ENCODE data around the gene DUSP6.
A peak's percentile ranks its signal among the peaks of the same experiment; 100 is the strongest.

The DUSP6 gene, protein sequence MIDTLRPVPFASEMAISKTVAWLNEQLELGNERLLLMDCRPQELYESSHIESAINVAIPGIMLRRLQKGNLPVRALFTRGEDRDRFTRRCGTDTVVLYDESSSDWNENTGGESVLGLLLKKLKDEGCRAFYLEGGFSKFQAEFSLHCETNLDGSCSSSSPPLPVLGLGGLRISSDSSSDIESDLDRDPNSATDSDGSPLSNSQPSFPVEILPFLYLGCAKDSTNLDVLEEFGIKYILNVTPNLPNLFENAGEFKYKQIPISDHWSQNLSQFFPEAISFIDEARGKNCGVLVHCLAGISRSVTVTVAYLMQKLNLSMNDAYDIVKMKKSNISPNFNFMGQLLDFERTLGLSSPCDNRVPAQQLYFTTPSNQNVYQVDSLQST

DNA sequence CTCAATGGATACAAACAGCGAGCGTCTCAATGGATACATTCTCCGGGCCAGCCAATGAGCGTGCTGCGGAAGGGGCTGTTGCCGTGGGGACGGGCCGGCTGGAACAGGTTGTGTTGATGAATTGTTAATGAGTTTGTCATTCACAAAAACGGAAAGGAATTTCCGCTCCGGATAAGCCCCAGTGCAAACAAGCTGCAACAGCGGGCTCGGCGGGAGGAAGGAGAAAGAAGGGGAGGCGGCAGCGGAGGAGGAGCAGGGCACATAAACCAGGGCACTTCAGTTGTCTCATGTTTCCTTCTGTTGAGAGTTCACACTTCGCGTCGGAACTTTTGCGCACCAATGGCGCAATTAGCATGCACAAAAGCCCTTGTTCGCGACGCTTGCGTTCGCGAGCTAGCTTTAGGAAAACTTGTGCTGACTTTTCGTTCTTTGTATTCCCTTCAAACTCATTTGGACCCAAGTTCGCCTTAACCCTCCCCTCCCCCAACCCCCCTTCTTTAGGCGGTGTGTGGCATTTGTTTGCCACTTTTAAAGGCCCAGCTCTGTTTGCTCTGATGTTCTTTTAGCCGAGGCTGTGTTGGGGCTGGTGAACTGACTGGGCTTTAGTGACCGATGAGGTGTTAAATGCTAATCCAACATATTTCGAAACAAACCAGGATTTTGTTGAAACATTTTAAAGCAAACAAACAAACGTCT lies at the start of gene DUSP6:
Gene DUSP6, minus strand, starts transcription at position 10 of the 696 bp plus-strand sequence. CDS start 462 bp downstream, outside the sequence.
- peak; percentile 96 for DNase-seq (ENCODE audit: low spot score)

DNA sequence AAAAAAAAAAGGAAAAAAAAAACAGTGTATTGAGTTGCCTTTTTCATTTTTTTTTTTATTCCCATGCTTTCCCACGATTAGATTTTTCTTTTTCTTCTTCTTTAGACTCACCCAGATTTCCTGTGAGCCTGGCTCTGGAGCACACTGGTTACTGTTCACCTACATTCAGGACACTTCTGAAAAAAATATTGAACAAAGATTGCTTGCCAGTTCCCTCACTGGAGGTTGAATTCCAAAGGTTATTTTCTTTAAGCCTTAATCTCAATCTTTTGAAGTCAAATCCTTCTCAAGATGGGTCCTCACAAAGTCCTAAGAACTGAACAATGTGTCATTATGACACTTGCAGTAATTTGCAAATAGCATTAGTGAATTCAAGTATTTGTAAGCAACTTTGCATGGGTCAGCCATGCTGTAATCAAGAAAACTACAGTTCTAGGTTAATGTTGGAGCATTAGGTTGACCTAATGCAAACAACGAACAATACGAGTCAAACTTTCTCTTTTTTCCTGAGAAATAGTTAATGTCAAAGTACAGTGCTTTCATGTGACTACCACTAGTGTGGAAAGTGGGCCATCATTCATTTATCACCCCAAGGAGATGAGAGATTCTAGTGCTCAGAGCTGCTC lies 49.2 kb upstream of the DUSP6 start:
- no peak for DNase-seq (ENCODE audit: low spot score)

DNA sequence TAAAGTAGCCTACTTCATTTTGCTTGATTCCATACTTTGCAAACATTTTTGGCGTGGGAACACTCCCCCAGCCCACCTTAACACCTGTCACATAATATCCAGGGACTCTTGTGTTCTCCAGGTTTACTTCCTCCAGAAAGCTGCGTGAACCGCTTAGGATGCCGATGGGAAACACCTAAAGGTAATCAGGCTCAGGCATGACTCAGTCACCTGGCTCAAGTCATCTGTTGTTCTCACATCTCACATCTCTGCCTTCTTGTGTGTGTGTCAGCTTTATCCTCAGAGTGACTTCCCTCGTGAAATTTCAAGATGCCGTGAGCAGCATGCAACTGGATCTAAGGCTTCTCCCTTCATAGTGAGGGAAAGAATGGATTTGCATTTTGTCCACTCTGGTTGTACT lies 48.1 kb upstream of the DUSP6 start:
- DNase-seq (ENCODE audit: low spot score), result no peak

DNA sequence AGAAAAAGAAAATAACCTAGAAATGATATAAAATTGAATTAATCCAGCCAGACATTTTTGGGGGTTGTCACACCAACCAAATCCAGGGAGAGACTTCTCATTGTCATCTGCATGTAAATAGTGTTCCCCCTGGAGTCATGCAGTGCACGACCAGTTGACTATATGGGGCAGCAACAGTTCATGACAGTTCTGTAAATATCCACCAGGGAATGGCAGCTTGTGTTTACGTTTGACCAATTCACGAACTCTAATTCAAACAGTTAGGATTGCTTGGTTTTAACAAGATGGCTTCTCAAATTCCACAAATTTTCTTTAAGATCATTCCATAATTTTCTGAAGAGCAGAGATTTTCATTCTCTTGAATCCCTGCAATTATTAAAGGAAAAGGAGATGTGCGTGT lies 43.4 kb upstream of the DUSP6 start:
- DNase-seq (ENCODE audit: low spot score), result no peak

DNA sequence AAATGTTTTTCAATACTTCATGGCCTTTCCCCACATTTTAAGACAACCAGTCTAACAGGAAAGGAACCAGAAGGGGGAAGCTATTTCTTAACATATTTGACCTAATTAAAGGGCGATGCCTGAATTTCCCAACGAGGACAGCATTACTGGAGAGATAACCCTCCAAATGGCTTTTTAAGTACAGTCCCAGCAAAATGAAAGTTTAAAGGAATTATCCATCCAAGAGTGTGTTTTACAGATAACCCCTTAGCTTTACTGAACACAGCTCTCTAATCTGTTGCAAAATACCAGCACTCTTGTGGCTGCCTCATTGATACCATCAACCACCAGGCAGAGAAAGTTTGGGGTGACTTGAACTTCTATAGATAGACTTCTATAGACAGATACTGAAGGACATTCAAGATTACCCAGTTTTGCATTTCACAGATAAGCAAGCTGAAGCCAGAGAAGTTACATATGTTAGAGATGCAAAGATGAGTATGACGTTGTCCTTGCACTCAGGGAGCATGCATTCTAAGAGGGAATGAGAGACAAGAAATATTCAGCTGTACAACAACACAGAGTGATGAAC lies 41.3 kb upstream of the DUSP6 start:
- no peak for DNase-seq (ENCODE audit: low spot score)

DNA sequence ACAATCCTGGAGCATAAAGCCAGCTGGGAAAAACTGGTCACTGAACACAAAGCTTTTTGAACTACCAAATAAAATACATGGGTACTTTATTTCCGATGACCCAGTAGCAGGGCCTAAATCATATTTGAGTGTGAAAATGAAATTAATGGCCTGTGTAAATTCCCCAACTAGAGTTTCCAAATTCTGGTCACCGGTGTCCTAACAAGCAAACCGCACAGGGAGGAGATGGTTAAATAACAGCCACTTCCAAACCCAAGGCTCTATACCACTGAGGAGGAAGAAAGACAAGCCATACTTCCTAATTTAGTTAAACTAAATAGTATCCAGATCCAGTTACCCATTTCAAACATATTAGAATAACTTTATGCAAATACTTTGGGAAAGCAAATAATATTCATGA lies 40.1 kb upstream of the DUSP6 start:
- DNase-seq (ENCODE audit: low spot score), result no peak

DNA sequence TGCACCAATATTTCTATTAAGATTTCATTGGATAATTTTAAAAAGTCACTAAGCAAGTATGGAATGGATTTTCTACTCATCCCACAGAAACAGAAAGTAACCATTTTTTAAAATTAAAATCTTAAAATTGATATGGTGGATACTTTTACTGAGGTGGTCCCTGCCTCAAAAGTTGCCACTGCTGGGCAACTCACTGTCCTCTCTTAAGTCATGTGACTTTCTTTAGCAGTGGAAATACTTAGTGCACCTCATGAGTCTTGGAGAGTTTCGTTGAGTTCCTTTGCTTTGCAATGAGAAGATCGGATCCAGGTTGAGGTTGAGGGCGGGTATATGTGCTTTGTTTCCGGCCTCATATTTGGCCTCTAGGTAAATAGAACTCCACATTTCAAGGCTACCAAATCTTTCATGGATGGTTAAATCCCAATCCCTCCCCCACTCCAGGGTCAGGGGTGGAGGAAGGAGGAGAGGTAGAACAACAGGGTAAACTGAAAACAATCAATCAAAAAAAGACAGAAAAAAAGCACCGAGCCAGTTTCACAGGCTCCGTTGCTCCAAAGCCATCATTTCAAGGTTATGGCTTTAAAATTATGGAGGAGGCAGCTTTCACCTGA lies 39.5 kb upstream of the DUSP6 start:
- DNase-seq (ENCODE audit: low spot score), result no peak

DNA sequence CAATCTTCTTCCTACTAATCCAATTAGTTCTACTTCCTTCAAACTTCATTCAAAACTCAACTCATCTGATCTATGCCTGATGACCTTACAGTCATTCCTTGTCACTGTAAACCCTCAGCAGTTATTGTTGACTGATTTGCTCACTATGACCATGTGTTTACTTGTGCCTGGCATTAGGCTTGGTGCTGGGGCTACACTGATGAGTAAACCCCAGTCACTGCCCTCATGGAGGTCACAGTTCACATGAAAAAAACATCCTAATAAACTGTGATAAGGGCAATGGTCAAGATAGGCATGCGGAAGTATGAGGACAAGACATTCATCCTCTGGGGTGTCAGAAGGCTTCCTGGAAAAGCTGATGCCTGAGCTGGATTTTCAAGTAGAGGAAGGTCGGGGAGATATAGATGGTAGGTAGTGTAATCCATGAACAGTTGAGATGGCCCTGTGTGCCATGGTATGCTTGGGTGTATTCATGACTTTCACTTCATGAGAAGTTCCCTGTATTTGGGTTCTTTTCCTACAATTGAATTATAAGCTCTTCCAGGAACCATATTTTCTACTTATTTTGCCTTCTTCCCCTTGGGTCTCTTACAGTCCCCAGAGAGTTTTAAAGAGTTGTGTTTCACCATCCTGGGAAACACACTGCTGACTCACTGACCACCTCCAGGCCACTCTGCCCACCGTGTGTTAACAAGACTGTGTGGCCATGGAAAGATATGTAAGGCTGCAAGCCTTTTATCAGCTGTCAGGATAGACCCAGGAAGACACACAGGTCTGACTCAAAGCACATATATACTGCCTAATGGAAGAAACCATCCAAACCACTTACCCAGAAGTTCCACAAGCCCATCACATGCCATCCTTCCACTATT lies 38.7 kb upstream of the DUSP6 start:
- DNase-seq (ENCODE audit: low spot score), result no peak

DNA sequence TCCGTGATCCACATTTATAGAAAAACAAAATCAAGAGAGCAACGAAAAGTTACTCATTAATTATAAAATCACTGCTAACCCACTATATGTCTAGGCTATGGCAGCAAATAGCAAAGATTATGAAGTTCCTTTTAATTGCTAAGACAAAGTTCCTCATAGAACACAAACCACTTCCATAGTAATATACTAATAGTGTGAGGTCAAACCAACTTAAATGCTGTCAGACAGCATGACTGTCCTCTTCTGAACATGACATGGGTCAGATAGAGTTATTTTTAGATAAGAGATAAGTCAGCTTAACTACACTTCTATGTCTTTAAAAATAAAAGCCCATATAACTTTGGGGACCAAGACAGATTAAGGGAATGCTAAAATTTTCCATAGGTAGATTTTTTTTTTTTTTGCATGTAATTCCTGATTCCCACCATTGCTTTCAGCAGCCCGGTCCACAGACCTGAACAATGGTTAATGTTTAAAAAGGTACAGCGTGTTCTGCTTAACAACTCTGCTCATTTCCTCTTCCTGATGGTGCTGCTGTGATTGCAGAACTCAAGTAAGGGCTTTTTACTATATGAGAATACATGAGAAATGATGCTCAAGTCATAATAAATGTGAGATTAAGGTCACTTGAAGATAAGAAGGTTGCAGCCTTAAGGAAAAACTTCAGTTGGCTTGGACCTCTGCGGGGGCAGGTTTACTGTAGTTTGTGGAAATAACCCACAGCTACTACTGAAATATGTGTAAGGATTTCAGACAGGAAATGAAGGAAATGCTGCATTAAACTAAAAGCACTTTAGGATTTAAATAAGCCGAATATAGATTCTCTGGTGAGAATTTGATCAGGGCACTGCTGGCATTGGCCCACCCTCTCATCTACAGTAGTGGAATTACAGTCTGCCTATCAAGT lies 37.7 kb upstream of the DUSP6 start:
- DNase-seq (ENCODE audit: low spot score), result no peak

DNA sequence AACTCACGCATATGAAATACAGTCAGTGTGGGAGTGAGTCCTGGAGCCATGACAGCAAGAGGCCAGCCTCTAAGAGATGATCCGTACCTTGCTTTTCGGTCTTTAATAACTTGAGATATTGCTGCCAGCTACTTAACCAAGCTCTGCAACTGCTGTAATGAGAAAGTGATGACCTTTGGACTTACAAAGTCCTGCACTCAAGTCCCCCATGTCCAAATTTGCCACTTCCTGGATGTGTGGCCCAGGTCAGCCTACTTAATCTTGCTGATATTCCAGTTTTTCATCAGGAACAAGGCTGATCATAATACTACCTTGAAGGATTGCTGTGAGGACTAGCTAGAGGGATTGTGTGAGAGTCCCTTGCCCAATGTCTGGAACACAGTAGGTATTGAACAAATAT lies 33.8 kb upstream of the DUSP6 start:
- DNase-seq (ENCODE audit: low spot score), result no peak

DNA sequence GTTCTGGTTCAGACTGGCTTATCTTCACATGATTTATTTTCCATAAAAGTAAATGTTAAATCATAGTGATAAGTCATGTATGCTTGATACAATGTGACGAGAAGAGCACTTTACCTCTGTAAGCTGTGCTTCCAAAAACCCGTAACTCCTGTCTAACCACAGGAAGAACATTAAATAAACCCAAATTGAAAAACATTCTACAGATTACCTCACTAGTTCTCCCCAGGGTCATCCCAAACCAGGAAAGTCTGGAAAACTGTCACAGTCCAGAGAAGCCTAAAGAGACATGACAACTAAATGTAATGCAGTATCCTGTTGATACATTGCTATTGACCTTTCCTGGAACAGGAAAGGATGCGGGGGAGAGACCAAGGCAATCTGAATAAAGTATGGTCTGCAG lies 32.5 kb upstream of the DUSP6 start:
- DNase-seq (ENCODE audit: low spot score), result no peak

DNA sequence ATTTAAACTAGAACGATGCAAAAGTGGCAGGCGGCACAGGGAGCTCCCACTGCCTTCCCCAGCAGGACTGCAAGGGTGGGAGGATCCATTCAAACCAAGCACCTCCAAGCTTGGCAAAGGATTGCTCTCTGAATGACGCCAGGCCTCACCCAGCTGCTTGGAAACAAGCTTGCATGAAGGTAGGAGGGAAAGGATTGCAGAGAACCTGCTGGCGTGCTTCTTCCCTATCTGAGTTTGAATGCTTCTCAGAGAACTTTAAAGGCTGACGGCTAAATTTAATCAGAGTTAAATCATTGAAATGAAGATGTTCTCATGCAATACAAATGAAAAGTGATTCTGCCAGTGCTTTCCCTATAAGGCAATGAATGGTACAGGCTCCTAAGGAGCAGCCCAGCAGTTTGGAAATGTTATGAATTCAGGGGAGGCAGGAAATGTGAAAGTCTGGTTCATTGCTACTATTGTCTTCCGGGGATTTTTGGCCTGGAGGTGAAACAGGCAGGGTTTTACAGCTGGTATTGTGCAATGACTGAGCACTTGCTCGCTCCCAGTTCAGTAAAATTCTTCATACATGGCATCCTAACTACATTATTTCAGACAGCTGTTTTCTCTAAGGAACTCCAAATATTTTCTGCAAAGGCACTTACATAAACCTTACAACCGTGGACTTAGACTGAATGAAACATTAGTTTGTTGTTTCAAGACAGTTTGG lies 31.9 kb upstream of the DUSP6 start:
- DNase-seq (ENCODE audit: low spot score), result peak; percentile 62

DNA sequence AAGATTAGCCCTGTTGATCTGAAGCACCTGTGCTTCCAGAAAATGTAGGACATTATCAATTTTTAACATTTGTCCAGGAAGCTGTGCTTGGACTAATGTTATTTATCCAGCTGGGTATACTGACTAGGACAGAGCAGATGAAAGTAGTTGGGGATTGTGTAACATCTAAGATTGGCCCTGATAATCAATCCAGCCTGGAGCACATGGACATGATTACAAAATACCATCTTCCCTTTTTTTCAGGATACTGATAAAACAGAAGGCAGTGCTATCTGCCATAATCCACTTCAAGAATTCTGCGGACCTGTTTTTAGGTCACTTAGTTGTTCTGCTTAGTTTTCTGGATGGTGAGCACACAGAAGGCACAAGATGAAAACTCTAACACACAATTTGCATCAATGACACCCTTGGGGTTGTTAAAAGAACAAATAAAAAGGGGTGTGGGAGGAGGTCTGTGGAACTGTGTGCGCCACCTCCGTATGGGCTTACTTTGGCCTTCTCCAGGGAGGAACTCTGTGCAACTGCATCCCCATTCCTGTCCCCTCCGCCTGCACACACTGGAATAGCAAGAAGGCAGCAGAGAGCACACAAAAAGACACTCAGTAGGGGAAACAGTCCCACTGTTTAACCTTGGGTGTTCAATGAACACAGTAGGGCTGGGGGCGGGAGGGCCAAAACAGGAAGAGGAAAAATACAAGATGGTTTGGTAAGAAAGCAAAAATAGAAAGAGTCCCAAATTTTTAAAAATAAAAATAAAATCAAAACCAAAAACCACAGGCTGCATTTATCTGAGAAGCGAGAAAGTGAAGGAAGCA lies 31.1 kb upstream of the DUSP6 start:
- DNase-seq (ENCODE audit: low spot score), result no peak

DNA sequence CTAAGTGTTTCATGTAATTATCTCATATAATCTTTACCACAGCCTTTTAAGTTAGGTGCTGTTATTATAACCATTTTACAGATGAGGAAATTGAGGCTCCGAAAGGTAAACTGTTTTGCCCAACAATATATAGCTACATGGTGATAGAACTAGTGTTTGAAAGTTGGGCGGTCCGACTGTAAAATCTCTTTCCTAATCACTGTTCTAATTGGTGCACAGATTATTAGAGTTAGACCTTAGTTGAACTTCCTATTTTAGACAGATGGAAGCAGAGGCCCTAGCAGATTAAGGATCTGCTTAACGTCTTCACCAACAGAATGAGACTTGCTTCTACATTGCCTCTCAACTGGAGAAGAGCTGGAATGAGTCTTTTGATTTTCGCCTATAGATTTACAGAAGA lies 30.0 kb upstream of the DUSP6 start:
- DNase-seq (ENCODE audit: low spot score), result no peak

DNA sequence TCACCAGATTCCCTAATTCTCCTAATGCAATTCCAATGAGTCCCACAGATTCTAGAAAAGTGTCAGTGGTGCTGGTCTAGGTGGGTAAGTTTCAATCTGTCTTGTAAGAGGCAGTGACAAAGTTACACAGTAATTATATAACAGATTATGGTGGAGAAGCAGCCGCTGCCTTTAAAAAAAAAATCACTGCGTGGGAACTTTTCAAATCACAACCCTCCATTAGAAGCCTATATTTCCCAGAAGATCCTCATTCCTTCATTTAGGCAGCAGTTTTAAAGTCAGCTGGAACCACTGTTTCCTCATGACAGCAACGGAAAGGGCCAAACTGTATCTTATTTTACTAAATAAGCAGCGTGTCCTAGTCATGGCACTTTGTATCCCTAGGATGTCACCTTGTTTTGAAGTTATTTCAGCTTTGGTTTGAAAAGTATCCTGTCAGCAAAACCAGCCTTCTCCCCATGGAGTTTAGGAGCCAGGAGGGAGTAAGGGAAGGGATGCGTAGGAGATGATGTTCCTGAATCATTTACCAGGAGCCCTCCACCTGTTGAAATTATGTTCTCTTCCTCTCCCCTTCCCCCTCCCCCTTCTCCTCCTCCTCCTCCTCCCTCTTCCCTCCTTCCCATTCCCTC lies 27.7 kb upstream of the DUSP6 start:
- no peak for DNase-seq (ENCODE audit: low spot score)

DNA sequence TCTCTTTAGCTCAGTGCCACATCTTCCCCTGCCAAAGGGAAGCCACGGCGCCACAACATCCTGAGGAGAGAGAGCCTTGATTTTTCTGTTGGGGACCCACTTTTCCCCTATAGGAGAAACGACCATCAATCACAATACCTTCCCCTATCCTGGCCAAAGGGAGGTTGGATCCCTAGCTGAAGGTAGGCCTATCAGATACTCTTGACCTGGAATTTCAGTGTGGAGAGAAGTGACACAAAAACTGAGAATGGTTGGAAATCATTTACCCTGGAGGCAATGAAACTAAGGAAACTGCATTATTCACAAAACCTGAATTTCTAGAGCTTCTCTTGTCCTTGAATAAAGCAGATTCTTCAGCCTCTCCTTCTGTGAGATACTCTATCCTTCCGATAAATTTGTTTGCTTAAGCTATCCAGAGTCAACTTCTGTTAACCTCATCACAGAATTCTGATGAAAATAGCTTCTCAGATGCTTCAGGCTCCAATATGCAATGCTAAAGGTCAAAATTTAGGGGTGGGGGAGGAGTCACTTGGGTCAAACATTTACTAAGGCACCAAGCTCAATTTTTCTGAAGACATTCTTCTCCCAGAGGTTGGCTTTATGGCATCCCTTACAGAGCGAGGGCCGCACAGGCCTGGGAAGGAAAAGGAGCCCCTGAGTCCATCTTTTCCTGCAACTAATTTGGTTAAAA lies 27.0 kb upstream of the DUSP6 start:
- DNase-seq (ENCODE audit: low spot score), result no peak

DNA sequence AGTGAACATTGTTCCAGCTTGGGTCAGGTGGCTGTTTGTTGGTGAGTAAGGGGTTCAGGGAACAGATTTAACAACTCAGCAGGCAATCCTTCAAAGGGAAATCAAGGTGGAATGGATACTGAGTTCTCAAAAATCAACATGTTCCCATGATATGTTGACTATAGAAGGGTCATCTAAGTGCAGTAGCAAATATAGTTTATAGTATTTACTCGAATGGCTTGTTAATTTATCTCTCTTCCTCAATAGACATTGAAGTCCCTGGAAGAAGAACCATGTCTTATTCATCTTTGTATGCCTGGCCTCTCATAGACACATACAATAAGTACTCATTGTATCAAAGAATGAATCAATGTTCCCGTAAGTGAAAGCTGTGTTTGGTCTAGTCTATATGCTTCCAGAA lies 24.5 kb upstream of the DUSP6 start:
- DNase-seq (ENCODE audit: low spot score), result no peak

DNA sequence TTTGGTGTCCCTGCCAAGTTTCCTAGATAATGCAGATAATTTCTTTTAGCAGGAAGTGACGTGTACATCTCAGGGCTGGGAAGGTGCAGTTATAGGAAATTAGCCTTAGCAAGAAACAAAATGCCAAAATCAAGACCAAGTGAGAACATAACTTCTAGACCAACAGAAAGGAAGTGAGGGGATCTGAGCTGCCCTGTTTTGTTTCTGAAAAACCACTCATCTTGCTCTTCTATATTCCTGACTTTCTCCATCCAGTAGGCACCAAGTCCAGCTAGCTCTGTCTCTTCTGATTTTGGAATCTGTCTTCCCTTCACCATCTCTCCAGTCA lies 23.9 kb upstream of the DUSP6 start:
- DNase-seq (ENCODE audit: low spot score), result no peak
